ENCODE results near the gene C6orf136. TPM values are rescaled to one million over a fixed set of nuclear protein-coding genes. Genes with fewer than 3 reads are reported as not detected.

Gene C6orf136
- total RNA-seq, 1 donor from 2014 or later: 7.6 TPM

GRCh38 chr6:30614843-30615218 lies 32.1 kb upstream of the C6orf136 start:
- DNase-seq (ENCODE audit: low read depth): peak; percentile 92
- Histone ChIP-seq H3K36me3 (ENCODE audit: control insufficient read depth, insufficient read depth, low read length) (peaks cover 2% of the 10 kb centered on the region), H3K27me3 (ENCODE audit: control insufficient read depth, insufficient read depth, low read length) (no peaks in the 10 kb centered on the region), H3K4me3 (ENCODE audit: low read depth, low read length) (peak overlapping the region; percentile 93)
- TF ChIP-seq CTCF (IDR thresholded peaks at IDR 0.05; ENCODE audit: insufficient read depth, low read length, poor library complexity, severe bottlenecking): no peak

- H3K4me3 ChIP-seq (ENCODE audit: low read depth, low read length): peak overlapping the region; percentile 93
- H3K27me3 ChIP-seq (ENCODE audit: control insufficient read depth, insufficient read depth, low read length): no peaks in the 10 kb centered on the region
- no peak for TF ChIP-seq CTCF (IDR thresholded peaks at IDR 0.05; ENCODE audit: insufficient read depth, low read length, poor library complexity, severe bottlenecking)
- no peak for DNase-seq (ENCODE audit: low read depth)
- H3K36me3 ChIP-seq (ENCODE audit: control insufficient read depth, insufficient read depth, low read length): peaks cover 2% of the 10 kb centered on the region
Observed at GRCh38 chr6:30615219-30615957, 31.5 kb upstream of the C6orf136 start.

- no peak for DNase-seq (ENCODE audit: low read depth)
- Histone ChIP-seq H3K27me3 (ENCODE audit: control insufficient read depth, insufficient read depth, low read length) (no peaks in the 10 kb centered on the region), H3K4me3 (ENCODE audit: low read depth, low read length) (peak overlapping the region; percentile 93), H3K36me3 (ENCODE audit: control insufficient read depth, insufficient read depth, low read length) (peaks cover 2% of the 10 kb centered on the region)
- no peak for TF ChIP-seq CTCF (IDR thresholded peaks at IDR 0.05; ENCODE audit: insufficient read depth, low read length, poor library complexity, severe bottlenecking)
Observed at GRCh38 chr6:30615958-30616810, 30.7 kb upstream of the C6orf136 start.

- TF ChIP-seq CTCF (IDR thresholded peaks at IDR 0.05; ENCODE audit: insufficient read depth, low read length, poor library complexity, severe bottlenecking): no peak
- H3K36me3 ChIP-seq (ENCODE audit: control insufficient read depth, insufficient read depth, low read length): peaks cover 2% of the 10 kb centered on the region
- H3K4me3 ChIP-seq (ENCODE audit: low read depth, low read length): peak within 1 kb of the TSS; percentile 93
- peak; percentile 99 for DNase-seq (ENCODE audit: low read depth)
- H3K27me3 ChIP-seq (ENCODE audit: control insufficient read depth, insufficient read depth, low read length): no peaks in the 10 kb centered on the region
Observed at GRCh38 chr6:30616811-30617564, 29.9 kb upstream of the C6orf136 start, which contains the start of gene PPP1R10. PPP1R10 (minus strand) TSS chr6:30617243; CDS start chr6:30609944, 7,299 bp downstream.

- TF ChIP-seq CTCF (IDR thresholded peaks at IDR 0.05; ENCODE audit: insufficient read depth, low read length, poor library complexity, severe bottlenecking): no peak
- peak; percentile 92 for DNase-seq (ENCODE audit: low read depth)
- peak within 1 kb of the TSS; percentile 93 for H3K4me3 ChIP-seq (ENCODE audit: low read depth, low read length)
- H3K27me3 ChIP-seq (ENCODE audit: control insufficient read depth, insufficient read depth, low read length): no peaks in the 10 kb centered on the region
- H3K36me3 ChIP-seq (ENCODE audit: control insufficient read depth, insufficient read depth, low read length): peaks cover 5% of the 10 kb centered on the region
Observed at GRCh38 chr6:30617565-30618269, 29.2 kb upstream of the C6orf136 start, which contains the start of gene MRPS18B. MRPS18B (plus strand) TSS chr6:30617840; CDS start chr6:30617866, 26 bp downstream.

Measured in kidney epithelial cell (primary cell).